HepG2 (cell line): ENCODE measurements around the gene RCOR1. TPM values are rescaled to one million over a fixed set of nuclear protein-coding genes. Genes with fewer than 3 reads are reported as not detected.

Experiments
- CENPX ChIP-seq: sonication (generic); formaldehyde crosslinking; IDR thresholded peaks from 2 replicates; pipeline ENCODE4 v1.9.0; 2021; ENCODE audit warnings: mild to moderate bottlenecking, missing genetic modification reagents, moderate library complexity
- EED ChIP-seq: sonication (generic); formaldehyde crosslinking; IDR thresholded peaks from 2 replicates; pipeline ENCODE4 v1.5.0; 2020; ENCODE audit warnings: mild to moderate bottlenecking, missing genetic modification reagents
- FOXP1 ChIP-seq, 2 experiments: fragments of 450-650 bp in 1 of 2; IDR thresholded peaks; 2 replicates each; pipeline ENCODE4 v1.6.1; 2017 to 2018; ENCODE audit warnings: antibody characterized with exemption in 1 of 2
- HDAC2 ChIP-seq: sonication (generic); formaldehyde crosslinking; IDR thresholded peaks from 2 replicates; pipeline ENCODE4 v1.4.0; 2020; ENCODE audit warnings: missing genetic modification reagents
- HMG20B ChIP-seq: conservative IDR thresholded peaks from 2 replicates; pipeline ENCODE4 v1.6.1; 2016; ENCODE audit warnings: missing genetic modification reagents, missing compliant biosample characterization
- HNRNPK ChIP-seq: fragments of 200-400 bp; formaldehyde crosslinking; IDR thresholded peaks from 2 replicates; pipeline ENCODE4 v1.6.1; 2018; ENCODE audit warnings: low read length, low read depth, moderate library complexity, mild to moderate bottlenecking; ENCODE audit not compliant: poor library complexity, severe bottlenecking
- MED13 ChIP-seq: sonication (generic); formaldehyde crosslinking; IDR thresholded peaks from 2 replicates; pipeline ENCODE4 v1.5.0; 2020; ENCODE audit warnings: missing genetic modification reagents
- MIER2 ChIP-seq: IDR thresholded peaks from 2 replicates; pipeline ENCODE4 v1.6.1; 2016; ENCODE audit warnings: missing biosample characterization, missing genetic modification reagents
- MXD1 ChIP-seq: sonication (generic); formaldehyde crosslinking; IDR thresholded peaks from 2 replicates; pipeline ENCODE4 v1.4.0; 2020; ENCODE audit warnings: mild to moderate bottlenecking, missing genetic modification reagents
- NCOR1 ChIP-seq: fragments of 200-600 bp; sonication (generic); IDR thresholded peaks from 2 replicates; pipeline ENCODE4 v1.7.0; 2017; ENCODE audit warnings: antibody characterized with exemption, low read length, borderline replicate concordance
- NFRKB ChIP-seq: fragments of 450-650 bp; IDR thresholded peaks from 2 replicates; pipeline ENCODE4 v1.6.1; 2017
- NR2F1 ChIP-seq, 2 experiments: fragments of 450-650 bp in 1 of 2; formaldehyde crosslinking in 1 of 2; IDR thresholded peaks; 2 replicates each; pipeline versions ENCODE4 v1.5.0 to v1.6.1; 2016 to 2020; ENCODE audit warnings: mild to moderate bottlenecking in 1 of 2, missing compliant biosample characterization in 1 of 2, missing genetic modification reagents in 1 of 2, moderate library complexity in 1 of 2
- PPARG ChIP-seq: conservative IDR thresholded peaks from 2 replicates; pipeline ENCODE4 v1.6.1; 2016; ENCODE audit warnings: missing biosample characterization, missing genetic modification reagents
- RCOR2 ChIP-seq: IDR thresholded peaks from 2 replicates; pipeline ENCODE4 v1.6.1; 2016; ENCODE audit warnings: missing biosample characterization, missing genetic modification reagents
- SYNCRIP ChIP-seq: fragments of 200-400 bp; formaldehyde crosslinking; IDR thresholded peaks from 2 replicates; pipeline ENCODE4 v1.6.1; 2018; ENCODE audit warnings: mild to moderate bottlenecking, low read depth, low read length; ENCODE audit not compliant: insufficient read depth
- TCF7 ChIP-seq: sonication (generic); IDR thresholded peaks from 2 replicates; pipeline ENCODE4 v1.6.1; 2016; ENCODE audit warnings: antibody characterized with exemption, low read depth
- TRIM22 ChIP-seq: fragments of 450-650 bp; IDR thresholded peaks from 2 replicates; pipeline ENCODE4 v1.6.1; 2017
- YY1 ChIP-seq: IDR thresholded peaks from 2 replicates; pipeline ENCODE4 v1.6.1; 2011; ENCODE audit warnings: low read length, low read depth, moderate library complexity, mild to moderate bottlenecking; ENCODE audit not compliant: insufficient read depth, insufficient replicate concordance
- ZNF124 ChIP-seq: sonication (generic); formaldehyde crosslinking; IDR thresholded peaks from 2 replicates; pipeline ENCODE4 v1.4.0; 2020; ENCODE audit warnings: missing genetic modification reagents
- ZNF230 ChIP-seq: sonication (generic); formaldehyde crosslinking; IDR thresholded peaks from 2 replicates; pipeline ENCODE4 v1.4.0; 2020; ENCODE audit warnings: mild to moderate bottlenecking, missing genetic modification reagents
- ZNF329 ChIP-seq: sonication (generic); formaldehyde crosslinking; IDR thresholded peaks from 2 replicates; pipeline ENCODE4 v1.9.0; 2021; ENCODE audit warnings: low read depth, mild to moderate bottlenecking, missing genetic modification reagents
- ZNF350 ChIP-seq: sonication (generic); formaldehyde crosslinking; IDR thresholded peaks from 2 replicates; pipeline ENCODE4 v1.4.0; 2020; ENCODE audit warnings: mild to moderate bottlenecking, low read depth, missing genetic modification reagents, borderline replicate concordance
- ZNF446 ChIP-seq: sonication (generic); formaldehyde crosslinking; IDR thresholded peaks from 2 replicates; pipeline ENCODE4 v1.5.0; 2020; ENCODE audit warnings: mild to moderate bottlenecking, missing genetic modification reagents
- ZNF546 ChIP-seq: sonication (generic); formaldehyde crosslinking; conservative IDR thresholded peaks from 2 replicates; pipeline ENCODE4 v1.8.1; 2023; ENCODE audit warnings: mild to moderate bottlenecking, missing genetic modification reagents
- ZNF740 ChIP-seq: sonication (generic); formaldehyde crosslinking; IDR thresholded peaks from 2 replicates; pipeline ENCODE4 v1.4.0; 2020; ENCODE audit warnings: missing genetic modification reagents
- ZNF788 ChIP-seq: sonication (generic); formaldehyde crosslinking; IDR thresholded peaks from 2 replicates; pipeline ENCODE4 v1.5.0; 2020; ENCODE audit warnings: mild to moderate bottlenecking, missing genetic modification reagents, borderline replicate concordance
- ZSCAN21 ChIP-seq: sonication (generic); formaldehyde crosslinking; IDR thresholded peaks from 2 replicates; pipeline ENCODE4 v1.8.0; 2022; ENCODE audit warnings: mild to moderate bottlenecking, missing genetic modification reagents, moderate library complexity, borderline replicate concordance
- polyA plus RNA-seq, 8 experiments: library from polyadenylated mRNA; depleted of rRNA in 3 of 8; stranded (reverse) in 7 of 8; unstranded in 1 of 8; fragments of >200 nt; fragmentation: Illumina TruSeq in 4 of 8; extraction: Trizol in 4 of 8; gene quantifications; 2 replicates each; pipeline versions ENCODE4 v1.2.1 to v1.2.3, GENCODE V29; 2011 to 2016; ENCODE audit warnings: low read depth in 4 of 8, missing spikeins in 1 of 8, mixed read lengths in 1 of 8; ENCODE audit not compliant: insufficient read depth in 1 of 8
- total RNA-seq, 5 experiments: library from RNA; depleted of rRNA; stranded (reverse); fragments of >200 nt; fragmentation: Illumina TruSeq; extraction: Trizol; gene quantifications; 2 replicates each; pipeline ENCODE4 v1.2.3, GENCODE V29; 2016; ENCODE audit warnings: low read depth in 1 of 5

The RCOR1 gene
- total and polyA plus RNA-seq, 2 of the 13 experiments (the other 11 are each of a cell fraction or from before 2014, with no cell fraction given), result 10.2 to 11.1 TPM

DNA sequence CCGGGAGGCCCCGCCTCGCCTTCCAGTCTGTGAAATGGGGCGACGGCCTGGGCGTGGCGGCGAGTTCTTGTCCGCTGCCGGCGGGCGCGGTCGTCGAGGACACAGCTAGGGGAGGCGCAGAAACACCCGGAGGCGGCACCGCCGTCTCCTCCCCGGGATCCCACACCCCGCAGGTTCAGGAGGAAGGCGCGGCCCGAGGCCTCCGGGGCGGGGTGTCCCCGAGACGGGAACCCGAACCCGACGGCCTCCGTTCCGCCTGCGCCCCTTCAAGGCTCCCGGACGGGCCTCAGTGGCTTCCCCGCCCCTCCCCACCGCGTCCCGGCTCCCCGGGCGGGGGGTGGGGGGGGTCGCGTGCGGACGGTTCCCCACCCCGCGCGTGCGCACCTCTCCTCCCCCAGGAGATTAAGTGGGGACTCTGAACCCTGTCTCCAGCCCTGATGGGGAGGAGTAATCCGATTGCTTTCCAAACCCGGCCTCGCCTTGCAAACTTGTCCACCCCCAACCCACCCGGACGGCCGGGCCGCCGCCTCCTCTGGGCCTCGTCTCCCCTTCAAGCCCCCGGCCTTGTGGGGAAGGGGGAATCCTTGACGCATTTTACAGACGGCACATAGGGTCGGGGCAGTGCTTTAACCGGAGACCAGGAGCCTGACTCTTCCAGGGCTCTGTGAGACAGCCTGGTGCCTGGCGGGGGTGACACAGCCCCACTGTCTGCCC, 47.5 kb upstream of the RCOR1 start (continued):
- TF ChIP-seq ZNF124 (CRISPR knock-in tag) (no peak), PPARG (no peak), NR2F1 (CRISPR knock-in tag; IDR thresholded peaks at IDR 0.05) (0 out of 4 replicates have a peak, but pooled peaks of 1 of the 2 experiments have one; percentile 8), SYNCRIP (no peak), ZNF446 (CRISPR knock-in tag) (no peak), HNRNPK (peak; percentile 72), ZNF740 (CRISPR knock-in tag) (peak; percentile 97), TCF7 (no peak), NFRKB (no peak), ZNF329 (no peak), MED13 (CRISPR knock-in tag) (peak; percentile 73; the same call in 1 of the 2 replicates), ZNF788 (peak; percentile 47; the same call in 1 of the 2 replicates), RCOR2 (CRISPR knock-in tag) (peak; percentile 43; the same call in 1 of the 2 replicates), FOXP1 (IDR thresholded peaks at IDR 0.05) (no peak), FOXP1 (CRISPR knock-in tag; IDR thresholded peaks at IDR 0.05) (no peak), ZNF546 (CRISPR knock-in tag) (no peak; the same call in 1 of the 2 replicates), CENPX (CRISPR knock-in tag) (no peak), EED (no peak), TRIM22 (no peak), MXD1 (CRISPR knock-in tag) (peak; percentile 65; the same call in 1 of the 2 replicates), MIER2 (CRISPR knock-in tag) (no peak), ZSCAN21 (CRISPR knock-in tag) (peak; percentile 45; the same call in 1 of the 2 replicates), ZNF230 (CRISPR knock-in tag) (no peak), HDAC2 (CRISPR knock-in tag) (no peak), HMG20B (CRISPR knock-in tag) (no peak), YY1 (no peak), NCOR1 (peak; percentile 56; the same call in 1 of the 2 replicates), ZNF350 (0 out of 2 replicates have a peak, but pooled peaks have one; percentile 68)
